Epidermal melanocyte (primary cell): ENCODE data around the gene PEBP1.

ENCODE experiments used
- DNase-seq: peaks from one replicate; pipeline ENCODE4 v3.0.0; 2011; ENCODE audit warnings: low spot score; ENCODE audit not compliant: insufficient read length

Gene PEBP1

DNA sequence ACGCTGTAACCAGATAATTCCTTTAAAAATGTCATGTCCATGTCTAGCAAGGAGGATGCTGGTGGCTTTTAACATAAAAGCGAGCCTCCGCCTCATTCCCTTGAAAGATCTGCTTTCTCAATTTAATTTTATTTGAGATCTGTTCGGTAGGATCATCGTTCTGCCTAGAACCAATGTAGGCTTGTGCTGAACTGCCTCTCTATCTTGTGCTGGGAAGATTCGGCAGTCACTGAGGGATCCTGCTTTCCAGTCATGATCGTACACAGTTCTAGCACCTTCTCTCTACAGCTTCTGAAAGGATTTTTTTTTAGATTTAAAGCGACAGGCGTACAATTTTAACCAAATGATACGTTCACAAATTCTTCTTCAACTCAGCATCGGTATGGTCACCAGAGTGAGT, 54.3 kb downstream of the PEBP1 start:
- DNase-seq, result no peak

DNA sequence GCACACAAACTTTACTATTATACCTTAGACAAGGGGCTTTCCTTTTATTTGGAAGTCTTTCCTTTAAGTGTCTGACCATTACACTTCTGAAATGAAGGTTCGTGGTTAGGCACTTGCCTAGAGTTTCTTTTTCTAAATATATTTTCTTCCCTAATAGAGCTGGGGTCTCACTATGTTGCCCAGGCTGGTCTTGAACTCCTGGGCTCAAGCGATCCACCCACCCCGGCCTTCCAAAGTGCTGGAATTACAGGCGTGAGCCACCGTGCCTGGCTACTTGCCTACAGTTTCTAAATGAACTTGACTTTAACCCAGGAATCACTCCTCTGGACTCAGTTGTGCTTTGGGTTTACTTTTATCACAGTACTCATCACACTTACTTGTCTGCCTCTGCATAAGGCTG, 57.6 kb downstream of the PEBP1 start:
- DNase-seq, result no peak

DNA sequence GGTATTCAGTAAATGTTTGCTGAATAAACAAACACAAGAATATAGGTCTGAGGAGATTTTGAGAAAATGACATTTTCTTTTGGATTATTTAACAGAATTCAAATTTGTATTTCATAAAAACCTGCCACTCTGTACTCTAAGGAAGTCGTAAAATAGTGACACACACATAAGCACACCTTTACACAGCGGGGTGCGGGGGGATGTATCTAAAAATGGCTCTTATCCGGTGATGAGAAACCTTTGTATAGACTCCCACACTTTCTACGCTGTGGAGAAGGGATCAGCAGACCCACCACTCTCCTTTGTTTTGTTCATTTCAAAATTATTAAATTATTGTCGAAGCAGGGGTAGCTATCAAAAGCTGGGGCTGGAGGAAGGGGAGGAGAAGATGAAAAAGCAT, 58.0 kb downstream of the PEBP1 start:
- DNase-seq, result no peak
